OCI-LY3 (cell line): Measurements from ENCODE around the gene KDSR.
A peak's percentile ranks its signal among the peaks of the same experiment; 100 is the strongest.

Experiments
- H2AFZ ChIP-seq: fragments of 200-600, 300-600 bp; shearing (Covaris generic); 2 replicates; pipeline ENCODE4 v1.6.0; 2014; ENCODE audit warnings: antibody characterized with exemption, low read depth, low read length
- H3K27ac ChIP-seq: fragments of 200-600, 300-600 bp; sonication (generic); 2 replicates; pipeline ENCODE4 v1.5.1; 2014; ENCODE audit warnings: mild to moderate bottlenecking, low read length, moderate library complexity, mixed read lengths
- H3K27me3 ChIP-seq: fragments of 200-600, 300-600 bp; sonication (generic); 2 replicates; pipeline ENCODE4 v1.6.1; 2014; ENCODE audit warnings: low read depth, low read length, mixed read lengths
- H3K36me3 ChIP-seq: fragments of 200-600, 300-600 bp; sonication (generic); replicated peaks from 2 replicates; pipeline ENCODE3; 2014; ENCODE audit warnings: low read depth, low read length, mixed read lengths
- H3K4me1 ChIP-seq: fragments of 300-600, 200-600 bp; sonication (generic); 2 replicates; pipeline ENCODE4 v1.6.1; 2014; ENCODE audit warnings: low read length, mixed read lengths
- H3K4me2 ChIP-seq: fragments of 200-600, 300-600 bp; sonication (generic); 2 replicates; pipeline ENCODE4 v1.6.1; 2014; ENCODE audit warnings: low read length, mixed read lengths
- H3K4me3 ChIP-seq: fragments of 300-600, 200-600 bp; sonication (generic); 2 replicates; pipeline ENCODE4 v1.5.1; 2014; ENCODE audit warnings: antibody characterized with exemption, mild to moderate bottlenecking, low read length, moderate library complexity
- H3K79me2 ChIP-seq: fragments of 300-600, 200-600 bp; shearing (Covaris generic); 2 replicates; pipeline ENCODE4 v1.6.1; 2014; ENCODE audit warnings: mild to moderate bottlenecking, low read length, mixed read lengths
- H3K9ac ChIP-seq: fragments of 300-600, 200-600 bp; shearing (Covaris generic); 2 replicates; pipeline ENCODE4 v1.6.0; 2014; ENCODE audit warnings: mild to moderate bottlenecking, low read length, moderate library complexity
- H3K9me3 ChIP-seq: fragments of 200-600, 300-600 bp; shearing (Covaris generic); 2 replicates; pipeline ENCODE4 v1.6.1; 2014; ENCODE audit warnings: low read length, mixed read lengths; ENCODE audit not compliant: insufficient read depth
- H4K20me1 ChIP-seq: fragments of 200-600, 300-600 bp; sonication (generic); 2 replicates; pipeline ENCODE4 v1.6.1; 2016; ENCODE audit warnings: low read length, mixed read lengths; ENCODE audit not compliant: insufficient read depth
- CTCF ChIP-seq: fragments of 200-600, 300-600 bp; sonication (generic); IDR thresholded peaks from 2 replicates; pipeline ENCODE4 v1.5.1; 2014; ENCODE audit warnings: antibody characterized with exemption, low read length, low read depth
- EZH2phosphoT487 ChIP-seq: fragments of 200-600 bp; shearing (Covaris generic); IDR thresholded peaks from 2 replicates; pipeline ENCODE4 v1.6.1; 2018; ENCODE audit warnings: antibody characterized with exemption, mixed run types, low read depth

KDSR gene

DNA sequence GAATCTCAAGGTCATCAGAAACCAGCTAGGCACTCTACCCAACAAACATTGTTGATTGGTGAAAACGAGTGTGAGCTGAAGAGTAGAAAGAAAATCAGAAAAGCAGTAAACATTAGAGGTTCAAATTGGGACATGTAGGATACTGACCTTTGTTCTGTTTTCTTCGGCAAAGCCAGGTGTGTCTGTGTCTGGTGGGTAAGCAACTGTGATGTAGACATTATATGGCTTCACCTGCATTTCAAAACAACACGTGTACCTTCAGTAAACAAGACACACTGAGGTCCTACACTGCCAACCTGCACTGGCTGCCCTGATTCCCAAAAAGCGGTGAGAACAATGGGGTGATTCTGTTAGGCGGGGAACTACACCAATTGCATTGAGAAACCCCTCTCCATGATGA is 22.7 kb downstream of the KDSR start:
- no peak for TF ChIP-seq EZH2phosphoT487
- no peak for TF ChIP-seq CTCF
- H3K9ac ChIP-seq: no peak overlapping the region
- no peak overlapping the region for H2AFZ ChIP-seq
- no peak overlapping the region for H3K4me2 ChIP-seq
- H3K4me3 ChIP-seq: no peak overlapping the region
- H3K27ac ChIP-seq: no peak overlapping the region
- H4K20me1 ChIP-seq: no peaks in the 10 kb centered on the region
- peaks cover 19% of the 10 kb centered on the region for H3K4me1 ChIP-seq
- H3K36me3 ChIP-seq: peaks cover 51% of the 10 kb centered on the region
- no peaks in the 10 kb centered on the region for H3K79me2 ChIP-seq
- no peaks in the 10 kb centered on the region for H3K9me3 ChIP-seq
- no peaks in the 10 kb centered on the region for H3K27me3 ChIP-seq

- H3K4me2 ChIP-seq: no peak overlapping the region
- no peak overlapping the region for H3K9ac ChIP-seq
- peaks cover 56% of the 10 kb centered on the region for H3K36me3 ChIP-seq
- H3K27ac ChIP-seq: no peak overlapping the region
- H4K20me1 ChIP-seq: no peaks in the 10 kb centered on the region
- H3K4me3 ChIP-seq: no peak overlapping the region
- peak; percentile 99 for TF ChIP-seq CTCF
- no peak for TF ChIP-seq EZH2phosphoT487
- H2AFZ ChIP-seq: no peak overlapping the region
- H3K79me2 ChIP-seq: no peaks in the 10 kb centered on the region
- H3K9me3 ChIP-seq: no peaks in the 10 kb centered on the region
- no peaks in the 10 kb centered on the region for H3K27me3 ChIP-seq
- peaks cover 8% of the 10 kb centered on the region for H3K4me1 ChIP-seq
These were observed 24.8 kb downstream of the KDSR start for GRCh38 chr18:63342206-63342605.

DNA sequence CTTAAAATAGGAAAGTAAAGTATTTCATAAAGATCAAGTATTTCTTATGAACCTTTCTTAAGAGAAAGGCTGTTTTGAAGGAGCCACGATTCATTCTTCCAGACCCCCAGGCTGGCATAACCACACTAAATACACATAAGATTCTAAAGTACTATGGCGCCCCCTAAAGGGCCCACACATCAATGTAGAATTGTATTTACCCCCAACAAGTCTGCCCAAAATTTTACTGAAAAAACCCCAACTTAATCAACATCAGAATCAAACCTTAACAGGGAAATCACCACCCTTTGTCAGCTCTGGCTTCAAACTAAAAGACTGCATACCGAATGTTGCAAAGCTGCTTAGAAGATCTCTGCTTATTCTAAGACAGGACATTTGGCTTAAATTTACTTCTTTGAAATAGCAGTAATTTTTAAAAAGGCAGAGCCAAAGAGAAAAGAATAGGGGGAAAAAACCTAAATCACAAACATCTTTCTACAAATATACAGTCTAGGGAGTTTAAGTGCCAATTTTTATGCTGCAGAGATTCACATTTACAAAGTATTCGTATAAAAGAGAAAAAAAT is 27.0 kb downstream of the KDSR start:
- Histone ChIP-seq H3K27me3 (no peaks in the 10 kb centered on the region), H3K4me2 (peak overlapping the region; percentile 10), H3K9ac (no peak overlapping the region), H3K4me1 (peaks cover 8% of the 10 kb centered on the region), H3K27ac (no peak overlapping the region), H3K9me3 (no peaks in the 10 kb centered on the region), H3K4me3 (no peak overlapping the region), H4K20me1 (no peaks in the 10 kb centered on the region), H3K79me2 (no peaks in the 10 kb centered on the region), H3K36me3 (peaks cover 56% of the 10 kb centered on the region), H2AFZ (no peak overlapping the region)
- TF ChIP-seq CTCF (peak; percentile 99), EZH2phosphoT487 (no peak)

GRCh38 chr18:63336366-63337099 is 30.5 kb downstream of the KDSR start:
- no peak for TF ChIP-seq EZH2phosphoT487
- TF ChIP-seq CTCF: no peak

More at GRCh38 chr18:63336366-63337099, 30.5 kb downstream of the KDSR start:
- H4K20me1 ChIP-seq: no peaks in the 10 kb centered on the region
- no peaks in the 10 kb centered on the region for H3K79me2 ChIP-seq
- no peaks in the 10 kb centered on the region for H3K9me3 ChIP-seq
- no peak overlapping the region for H2AFZ ChIP-seq
- no peak overlapping the region for H3K4me2 ChIP-seq
- H3K27ac ChIP-seq: no peak overlapping the region
- H3K4me1 ChIP-seq: peaks cover 8% of the 10 kb centered on the region
- no peaks in the 10 kb centered on the region for H3K27me3 ChIP-seq
- no peak overlapping the region for H3K9ac ChIP-seq
- H3K4me3 ChIP-seq: no peak overlapping the region
- H3K36me3 ChIP-seq: peaks cover 62% of the 10 kb centered on the region
